Lung (tissue), 12 donors: ENCODE results near the gene DIP2B. TPM values are rescaled to one million over a fixed set of nuclear protein-coding genes. Genes with fewer than 3 reads are reported as not detected.

Experiments used
- ATAC-seq: fragments of 200-7000 bp; cut with Tn5 transposase; one replicate; pipeline ENCODE4 v1.9.1; 2020; ENCODE audit warnings: moderate number of reproducible peaks; ENCODE audit not compliant: insufficient read depth, low FRiP score
- DNase-seq, 3 donors: peaks; one replicate each; pipeline ENCODE4 v3.0.0-alpha.2; 2013 to 2017
- H3K27ac ChIP-seq, 2 donors: one replicate each; pipeline ENCODE4 v1.5.1; 2013; ENCODE audit warnings: mild to moderate bottlenecking in 2 of 2, moderate library complexity in 2 of 2, control low read depth in 1 of 2, inconsistent platforms in 1 of 2, low read depth in 1 of 2, low read length in 1 of 2
- H3K27me3 ChIP-seq, 3 donors: one replicate each; pipeline ENCODE4 v1.5.1; 2013; ENCODE audit warnings: low read length in 2 of 3; ENCODE audit not compliant: control insufficient read depth in 3 of 3, insufficient read depth in 3 of 3
- H3K36me3 ChIP-seq, 4 donors: one replicate each; pipeline ENCODE4 v1.5.1; 2013; ENCODE audit warnings: low read length in 4 of 4, mild to moderate bottlenecking in 1 of 4, moderate library complexity in 1 of 4; ENCODE audit not compliant: control insufficient read depth in 4 of 4, insufficient read depth in 4 of 4
- H3K4me1 ChIP-seq, 5 donors: one replicate each; pipeline ENCODE4 v1.5.1; 2013; ENCODE audit warnings: low read length in 5 of 5, mild to moderate bottlenecking in 2 of 5, moderate library complexity in 1 of 5; ENCODE audit not compliant: control insufficient read depth in 5 of 5, insufficient read depth in 5 of 5
- H3K4me3 ChIP-seq: one replicate; pipeline ENCODE4 v1.5.1; 2013; ENCODE audit warnings: mild to moderate bottlenecking, control low read depth, moderate library complexity
- H3K9ac ChIP-seq, 2 donors: one replicate each; pipeline ENCODE4 v1.5.1; 2013; ENCODE audit warnings: low read length in 2 of 2, control low read depth in 1 of 2; ENCODE audit not compliant: insufficient read depth in 1 of 2
- H3K9me3 ChIP-seq, 4 donors: one replicate each; pipeline ENCODE4 v1.5.1; 2013; ENCODE audit warnings: low read length in 3 of 4, mild to moderate bottlenecking in 1 of 4, moderate library complexity in 1 of 4; ENCODE audit not compliant: control insufficient read depth in 4 of 4, insufficient read depth in 3 of 4
- WGBS, 2 donors: extraction: QIAGEN DNeasy Blood & Tissue Kit; methylation state at CpG; one replicate each; pipeline ENCODE4 v1.1.7; 2013; 5-methylcytosine and 5-hydroxymethylcytosine counted together
- polyA plus RNA-seq, 2 donors: library from polyadenylated mRNA; stranded (reverse); fragments of 200-250 nt; gene quantifications; one replicate each; pipeline ENCODE4 v1.2.1, GENCODE V29; 2013
- total RNA-seq, 2 donors: library from RNA; depleted of rRNA in 1 of 2; stranded (reverse); fragments of >200 nt in 1 of 2; gene quantifications; one replicate each; pipeline ENCODE4 v1.2.1, GENCODE V29; 2014 to 2021
- TF ChIP-seq, protein P1 (sequence below): IDR thresholded peaks from 2 replicates; pipeline ENCODE4 v1.5.1; 2012; ENCODE audit warnings: mild to moderate bottlenecking; ENCODE audit errors: control extremely low read depth, extremely low read depth
- donor health status: control.
- donor health status: control.
- donor health status: Bipolar disorder and iron deficiency.
- donor health status: healthy.
- donor health status: DM: yes; HTN: yes; CAD: no.

The DIP2B gene
- total and polyA plus RNA-seq, 4 donors, result 4.2 to 55.8 (median 18.6) TPM

GRCh38 chr12:50536831-50537537 lies 32.2 kb downstream of the DIP2B start:
- WGBS, 2 donors, result 76 to 82% methylated on average over 4 of the region's 4 CpGs

GRCh38 chr12:50537538-50537919 lies 32.7 kb downstream of the DIP2B start:
- H3K36me3 ChIP-seq, result peaks cover 0 to 3% (median 0%) of the 10 kb centered on the region in 4 donors
- no peak overlapping the region for H3K4me3 ChIP-seq
- peaks cover 0 to 20% (median 2%) of the 10 kb centered on the region in 5 donors for H3K4me1 ChIP-seq
- no peak overlapping the region for H3K9ac ChIP-seq
- DNase-seq (no peak), ATAC-seq (peak; percentile 39)
- H3K27ac ChIP-seq, result no peak overlapping the region
- no peaks in the 10 kb centered on the region for H3K9me3 ChIP-seq
- WGBS, 2 donors, result 92 to 95% methylated on average over 1 of the region's 1 CpG
- TF ChIP-seq, protein P1, sequence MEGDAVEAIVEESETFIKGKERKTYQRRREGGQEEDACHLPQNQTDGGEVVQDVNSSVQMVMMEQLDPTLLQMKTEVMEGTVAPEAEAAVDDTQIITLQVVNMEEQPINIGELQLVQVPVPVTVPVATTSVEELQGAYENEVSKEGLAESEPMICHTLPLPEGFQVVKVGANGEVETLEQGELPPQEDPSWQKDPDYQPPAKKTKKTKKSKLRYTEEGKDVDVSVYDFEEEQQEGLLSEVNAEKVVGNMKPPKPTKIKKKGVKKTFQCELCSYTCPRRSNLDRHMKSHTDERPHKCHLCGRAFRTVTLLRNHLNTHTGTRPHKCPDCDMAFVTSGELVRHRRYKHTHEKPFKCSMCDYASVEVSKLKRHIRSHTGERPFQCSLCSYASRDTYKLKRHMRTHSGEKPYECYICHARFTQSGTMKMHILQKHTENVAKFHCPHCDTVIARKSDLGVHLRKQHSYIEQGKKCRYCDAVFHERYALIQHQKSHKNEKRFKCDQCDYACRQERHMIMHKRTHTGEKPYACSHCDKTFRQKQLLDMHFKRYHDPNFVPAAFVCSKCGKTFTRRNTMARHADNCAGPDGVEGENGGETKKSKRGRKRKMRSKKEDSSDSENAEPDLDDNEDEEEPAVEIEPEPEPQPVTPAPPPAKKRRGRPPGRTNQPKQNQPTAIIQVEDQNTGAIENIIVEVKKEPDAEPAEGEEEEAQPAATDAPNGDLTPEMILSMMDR, result no peak
- no peaks in the 10 kb centered on the region for H3K27me3 ChIP-seq

More at GRCh38 chr12:50536831-50537537, 32.2 kb downstream of the DIP2B start:
- Histone ChIP-seq H3K27ac (no peak overlapping the region), H3K4me1 (peaks cover 0 to 21% (median 2%) of the 10 kb centered on the region in 5 donors), H3K9ac (no peak overlapping the region), H3K4me3 (no peak overlapping the region), H3K9me3 (no peaks in the 10 kb centered on the region), H3K27me3 (no peaks in the 10 kb centered on the region), H3K36me3 (peaks cover 0 to 3% (median 0%) of the 10 kb centered on the region in 4 donors)
- DNase-seq (no peak), ATAC-seq (no peak)
- TF ChIP-seq, protein P1, result no peak

- Histone ChIP-seq H3K9ac (no peak overlapping the region), H3K36me3 (peaks cover 0 to 3% (median 0%) of the 10 kb centered on the region in 4 donors), H3K27ac (no peak overlapping the region), H3K9me3 (no peaks in the 10 kb centered on the region), H3K4me3 (no peak overlapping the region), H3K27me3 (no peaks in the 10 kb centered on the region), H3K4me1 (peaks cover 0 to 16% (median 2%) of the 10 kb centered on the region in 5 donors)
- TF ChIP-seq, protein P1, result no peak
- ATAC-seq (no peak), DNase-seq (no peak)
- WGBS, 2 donors, result 49 to 67% methylated on average over 3 of the region's 3 CpGs
Observed at GRCh38 chr12:50538182-50538581, 33.4 kb downstream of the DIP2B start.
